Urothelium cell line (cell line): ENCODE data around the gene UPF2.

Experiments
- DNase-seq: peaks from one replicate; pipeline ENCODE4 v3.0.0; 2011; ENCODE audit warnings: low spot score, mixed read lengths
- FAIRE-seq: peaks from 2 replicates; lab custom pipeline; 2011; peaks lifted over from hg19 to GRCh38; lab: Jason Lieb, UNC

UPF2 gene

DNA sequence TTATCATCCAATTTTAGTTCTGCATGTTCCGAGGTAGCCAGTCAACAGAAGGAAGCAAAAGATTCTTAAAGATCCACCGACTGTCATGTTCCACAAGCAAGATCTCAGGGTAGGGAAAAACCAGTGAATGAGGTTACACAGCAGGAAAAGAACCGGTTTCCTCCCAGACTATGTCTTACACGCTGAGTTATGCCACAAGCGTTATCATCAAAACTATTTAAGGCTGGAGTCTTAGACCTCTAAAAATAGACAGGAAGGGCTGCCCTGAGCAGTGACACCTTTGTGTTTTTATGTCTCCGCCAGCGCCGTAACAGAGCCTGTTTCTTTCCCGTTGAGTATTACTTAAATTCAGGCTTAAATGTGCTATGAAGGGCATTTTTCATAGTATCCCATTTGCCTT, 171.1 kb downstream of the UPF2 start:
- no peak for DNase-seq

DNA sequence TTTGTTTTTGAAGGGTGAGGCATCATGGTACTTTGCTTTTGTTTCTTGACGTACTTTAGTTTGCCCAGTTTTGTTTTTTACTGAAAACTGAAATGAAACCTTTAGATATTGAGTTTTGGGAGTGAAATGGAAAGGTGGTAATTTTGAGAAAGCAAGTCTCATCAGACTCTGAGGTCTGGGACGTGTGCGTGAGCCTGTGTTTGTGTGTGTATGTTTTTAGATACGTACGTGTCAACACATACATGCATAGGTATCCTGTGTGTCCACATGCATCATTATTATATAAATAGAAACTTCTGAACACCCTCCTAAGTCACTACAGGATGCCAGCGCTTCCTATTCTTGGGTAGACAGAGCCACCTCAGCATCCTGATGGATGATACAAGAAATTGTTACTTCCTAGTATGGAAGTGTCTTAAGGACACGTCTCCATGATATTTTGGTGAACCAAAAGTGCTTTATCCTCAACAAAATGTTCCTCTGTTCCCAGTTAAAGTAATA, 171.7 kb downstream of the UPF2 start:
- DNase-seq (no peak), FAIRE-seq (no peak)

More for the DNA sequence above, 171.1 kb downstream of the UPF2 start:
- no peak for FAIRE-seq

DNA sequence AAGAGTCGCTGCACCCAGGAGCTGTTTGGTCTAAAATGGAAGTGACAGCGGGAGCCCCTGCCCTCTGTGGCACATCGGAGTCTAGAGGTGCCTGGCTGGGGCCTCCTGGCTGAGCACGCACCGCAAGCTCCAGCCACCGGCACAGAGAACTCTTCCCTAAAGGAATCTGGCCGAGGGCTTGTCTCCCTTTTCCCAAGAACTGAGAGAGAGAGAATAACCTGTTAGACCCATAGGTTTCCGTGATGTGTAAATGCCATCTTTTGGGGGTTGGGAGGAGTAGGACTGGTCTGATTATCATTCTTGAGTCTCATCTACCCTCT, 172.2 kb downstream of the UPF2 start:
- DNase-seq (no peak), FAIRE-seq (no peak)
